Loucy (cell line): ENCODE results near the gene PDK1.

Source experiments
- H2AFZ ChIP-seq: fragments of 200-600 bp; sonication (generic); 2 replicates; pipeline ENCODE4 v1.6.0; 2016; ENCODE audit warnings: antibody characterized with exemption, mild to moderate bottlenecking, low read length, moderate library complexity
- H3F3A ChIP-seq: fragments of 200-600 bp; 2 replicates; pipeline ENCODE4 v1.6.0; 2016; ENCODE audit warnings: antibody characterized with exemption, low read depth, mild to moderate bottlenecking
- H3K27me3 ChIP-seq: fragments of 200-600 bp; sonication (generic); 2 replicates; pipeline ENCODE4 v1.6.1; 2014; ENCODE audit warnings: low read length, mild to moderate bottlenecking; ENCODE audit not compliant: insufficient read depth, poor library complexity, severe bottlenecking
- H3K36me3 ChIP-seq: fragments of 200-600 bp; sonication (generic); 2 replicates; pipeline ENCODE4 v1.6.1; 2016; ENCODE audit warnings: low read length; ENCODE audit not compliant: insufficient read depth
- H3K4me1 ChIP-seq: fragments of 200-600 bp; sonication (generic); 2 replicates; pipeline ENCODE4 v1.5.1; 2014; ENCODE audit warnings: low read length, mild to moderate bottlenecking; ENCODE audit not compliant: insufficient read depth, poor library complexity, severe bottlenecking
- H3K4me2 ChIP-seq: fragments of 200-600 bp; sonication (generic); 2 replicates; pipeline ENCODE4 v1.6.0; 2014; ENCODE audit warnings: antibody characterized with exemption, low read length, low read depth, mild to moderate bottlenecking; ENCODE audit not compliant: poor library complexity, severe bottlenecking
- H3K4me3 ChIP-seq: fragments of 200-600 bp; sonication (generic); 2 replicates; pipeline ENCODE4 v1.5.1; 2014; ENCODE audit warnings: low read length, mild to moderate bottlenecking, mixed read lengths; ENCODE audit not compliant: poor library complexity, severe bottlenecking
- H3K79me2 ChIP-seq: fragments of 200-600 bp; sonication (generic); 2 replicates; pipeline ENCODE4 v1.6.1; 2014; ENCODE audit warnings: low read length; ENCODE audit not compliant: insufficient read depth
- H3K9ac ChIP-seq: fragments of 200-600 bp; sonication (generic); 2 replicates; pipeline ENCODE4 v1.6.0; 2014; ENCODE audit warnings: mild to moderate bottlenecking, low read depth, low read length, moderate library complexity; ENCODE audit not compliant: poor library complexity, severe bottlenecking
- H3K9me2 ChIP-seq: fragments of 200-600 bp; sonication (generic); replicated peaks from 2 replicates; pipeline ENCODE4 v1.6.1; 2016; ENCODE audit warnings: low read depth, low read length, mixed read lengths
- H3K9me3 ChIP-seq: fragments of 200-600 bp; sonication (generic); 2 replicates; pipeline ENCODE4 v1.6.1; 2014; ENCODE audit warnings: mild to moderate bottlenecking, antibody characterized with exemption, low read length, low read depth; ENCODE audit not compliant: insufficient read depth
- H4K20me1 ChIP-seq: fragments of 200-600 bp; sonication (generic); 2 replicates; pipeline ENCODE4 v1.6.0; 2014; ENCODE audit warnings: antibody characterized with exemption, low read length, mild to moderate bottlenecking; ENCODE audit not compliant: insufficient read depth, poor library complexity, severe bottlenecking
- EZH2phosphoT487 ChIP-seq: fragments of 200-600 bp; IDR thresholded peaks from 2 replicates; pipeline ENCODE4 v1.6.1; 2018; ENCODE audit warnings: antibody characterized with exemption, mild to moderate bottlenecking, moderate library complexity, borderline replicate concordance
- TF ChIP-seq, protein P1 (sequence below): fragments of 200-600 bp; sonication (generic); conservative IDR thresholded peaks from 2 replicates; pipeline ENCODE4 v1.5.1; 2014; ENCODE audit warnings: mild to moderate bottlenecking, antibody characterized with exemption, low read length

The PDK1 gene

DNA sequence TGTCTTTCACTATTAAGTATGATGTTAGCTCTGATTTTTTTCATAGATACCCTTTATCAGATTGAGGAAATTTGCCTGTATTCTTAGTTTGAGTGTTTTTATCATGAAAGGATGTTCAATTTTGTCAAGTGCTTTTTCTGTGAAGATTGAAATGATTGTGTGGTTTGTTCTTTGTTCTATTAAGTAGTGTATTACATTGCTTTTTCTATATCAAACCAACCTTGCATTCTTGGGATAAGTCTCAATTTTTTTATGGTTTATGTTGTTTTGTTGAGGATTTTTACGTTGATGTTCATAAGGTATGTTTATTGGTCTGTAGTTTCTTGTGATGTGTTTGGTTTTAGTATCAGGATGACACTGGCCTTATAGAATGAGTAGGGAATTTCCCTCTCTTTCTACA lies 19.1 kb downstream of the PDK1 start:
- peaks cover 7% of the 10 kb centered on the region for H3K27me3 ChIP-seq
- H3K4me3 ChIP-seq = no peak overlapping the region
- peaks cover 22% of the 10 kb centered on the region for H3K9me3 ChIP-seq
- H3K9ac ChIP-seq = no peak overlapping the region
- H2AFZ ChIP-seq = no peak overlapping the region
- H4K20me1 ChIP-seq = no peaks in the 10 kb centered on the region
- no peaks in the 10 kb centered on the region for H3K4me1 ChIP-seq
- H3K79me2 ChIP-seq = peaks cover 8% of the 10 kb centered on the region; the same call in 1 of the 2 replicates
- no peak for TF ChIP-seq EZH2phosphoT487
- TF ChIP-seq, protein P1, sequence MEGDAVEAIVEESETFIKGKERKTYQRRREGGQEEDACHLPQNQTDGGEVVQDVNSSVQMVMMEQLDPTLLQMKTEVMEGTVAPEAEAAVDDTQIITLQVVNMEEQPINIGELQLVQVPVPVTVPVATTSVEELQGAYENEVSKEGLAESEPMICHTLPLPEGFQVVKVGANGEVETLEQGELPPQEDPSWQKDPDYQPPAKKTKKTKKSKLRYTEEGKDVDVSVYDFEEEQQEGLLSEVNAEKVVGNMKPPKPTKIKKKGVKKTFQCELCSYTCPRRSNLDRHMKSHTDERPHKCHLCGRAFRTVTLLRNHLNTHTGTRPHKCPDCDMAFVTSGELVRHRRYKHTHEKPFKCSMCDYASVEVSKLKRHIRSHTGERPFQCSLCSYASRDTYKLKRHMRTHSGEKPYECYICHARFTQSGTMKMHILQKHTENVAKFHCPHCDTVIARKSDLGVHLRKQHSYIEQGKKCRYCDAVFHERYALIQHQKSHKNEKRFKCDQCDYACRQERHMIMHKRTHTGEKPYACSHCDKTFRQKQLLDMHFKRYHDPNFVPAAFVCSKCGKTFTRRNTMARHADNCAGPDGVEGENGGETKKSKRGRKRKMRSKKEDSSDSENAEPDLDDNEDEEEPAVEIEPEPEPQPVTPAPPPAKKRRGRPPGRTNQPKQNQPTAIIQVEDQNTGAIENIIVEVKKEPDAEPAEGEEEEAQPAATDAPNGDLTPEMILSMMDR = no peak
- no peaks in the 10 kb centered on the region for H3F3A ChIP-seq
- H3K4me2 ChIP-seq = no peak overlapping the region
- H3K36me3 ChIP-seq = peaks cover 59% of the 10 kb centered on the region; the same call in 1 of the 2 replicates
- no peaks in the 10 kb centered on the region for H3K9me2 ChIP-seq

GRCh38 chr2:172578054-172578453 lies 22.2 kb downstream of the PDK1 start:
- Histone ChIP-seq H3F3A (no peaks in the 10 kb centered on the region), H3K4me1 (no peaks in the 10 kb centered on the region), H4K20me1 (no peaks in the 10 kb centered on the region), H3K9me2 (no peaks in the 10 kb centered on the region), H3K36me3 (peaks cover 58% of the 10 kb centered on the region; the same call in 1 of the 2 replicates), H3K9me3 (peaks cover 31% of the 10 kb centered on the region), H3K79me2 (peaks cover 13% of the 10 kb centered on the region; the same call in 1 of the 2 replicates), H3K4me2 (no peak overlapping the region), H3K27me3 (peaks cover 20% of the 10 kb centered on the region), H3K4me3 (no peak overlapping the region), H3K9ac (no peak overlapping the region), H2AFZ (no peak overlapping the region)
- TF ChIP-seq, protein P1 = no peak
- TF ChIP-seq EZH2phosphoT487 = no peak

DNA sequence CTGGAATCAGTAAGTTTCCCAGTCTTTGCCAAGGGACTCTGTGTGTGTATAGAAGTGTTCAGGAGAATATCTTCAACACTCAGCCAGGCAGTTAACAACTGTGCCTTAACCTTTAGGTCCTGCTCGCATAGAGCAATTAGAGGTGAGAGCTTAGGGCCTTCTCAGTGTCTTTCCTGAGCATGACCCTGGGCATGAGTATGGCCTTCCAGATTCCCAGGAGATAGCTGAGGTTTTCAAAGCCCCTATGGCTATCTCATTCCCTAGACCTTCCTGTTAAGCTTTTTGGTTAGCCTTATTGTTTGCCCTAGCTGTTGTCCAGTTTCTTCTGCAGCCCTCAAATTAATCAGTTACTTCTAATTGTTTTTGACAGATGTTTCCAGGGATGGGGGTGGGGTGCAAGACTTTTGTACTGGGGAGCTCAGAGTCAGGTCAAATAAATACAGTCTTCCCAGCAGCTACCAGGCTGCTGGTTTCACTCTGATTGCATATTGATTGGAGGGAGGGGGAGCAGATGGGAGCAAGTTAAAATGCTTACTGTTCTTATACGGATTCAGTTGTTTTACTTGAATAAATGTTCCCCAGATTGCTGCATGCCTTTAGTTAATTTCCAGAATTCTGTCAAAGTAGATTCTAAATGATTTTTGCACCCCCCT lies 23.1 kb downstream of the PDK1 start:
- TF ChIP-seq, protein P1 = no peak
- Histone ChIP-seq H3K79me2 (peaks cover 11% of the 10 kb centered on the region; the same call in 1 of the 2 replicates), H2AFZ (no peak overlapping the region), H4K20me1 (no peaks in the 10 kb centered on the region), H3K4me1 (no peaks in the 10 kb centered on the region), H3K9me2 (no peaks in the 10 kb centered on the region), H3K4me3 (no peak overlapping the region), H3K36me3 (peaks cover 52% of the 10 kb centered on the region; the same call in 1 of the 2 replicates), H3K9ac (no peak overlapping the region), H3K4me2 (no peak overlapping the region), H3K9me3 (peaks cover 31% of the 10 kb centered on the region), H3K27me3 (peaks cover 22% of the 10 kb centered on the region), H3F3A (no peaks in the 10 kb centered on the region)
